ENCODE data around the gene RCSD1.
A peak's percentile ranks its signal among the peaks of the same experiment; 100 is the strongest.
"Not testable (repeated sequence)": the region's sequence is repeated elsewhere in the genome, so short reads cannot be mapped to it uniquely, and the experiment has no call there.

The RCSD1 gene

DNA sequence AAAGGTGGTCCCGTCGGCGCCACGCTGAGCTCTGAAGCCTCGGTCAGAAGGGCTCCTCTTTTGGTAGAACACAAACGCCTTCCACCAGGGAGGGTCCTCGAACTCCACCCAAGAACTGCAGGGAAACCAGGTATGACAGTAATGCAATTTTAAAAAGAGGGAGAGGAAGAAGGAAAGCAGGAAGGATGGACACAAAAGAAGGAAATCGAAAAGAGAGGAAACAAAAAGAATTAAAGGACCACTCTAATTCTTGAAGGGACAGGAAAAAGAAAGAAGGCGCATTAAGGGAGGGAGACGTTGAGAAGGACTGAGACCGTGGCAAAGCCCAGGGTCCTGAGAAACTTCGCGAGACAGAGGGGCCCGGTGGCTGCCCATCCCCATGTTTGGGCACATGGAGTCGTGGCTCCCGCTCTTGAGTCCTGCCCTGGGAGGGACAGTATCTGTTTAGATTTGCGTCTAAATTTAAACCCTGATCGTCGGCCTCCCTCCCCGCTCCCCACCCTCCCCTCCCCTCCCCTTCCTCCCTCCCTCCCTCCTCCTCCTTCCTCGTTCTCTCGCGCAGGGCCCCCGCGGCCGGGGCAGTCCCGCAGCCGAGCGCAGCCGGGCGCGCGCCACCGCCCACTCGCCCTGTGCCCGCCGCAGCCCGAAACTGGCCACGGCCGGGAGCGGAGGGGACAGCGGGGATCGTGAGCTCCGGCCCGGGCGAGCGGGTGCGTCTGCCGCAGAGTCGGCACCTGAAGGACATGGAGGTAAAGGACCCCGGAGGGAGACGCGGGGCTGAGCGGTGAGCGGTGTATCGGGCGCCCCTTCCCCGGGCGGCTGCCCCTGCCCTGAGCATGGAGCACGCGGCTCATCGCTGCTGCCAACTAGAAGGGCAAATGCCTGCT, at the start of gene RCSD1:
Gene RCSD1, plus strand, starts transcription at position 552 of the 887 bp plus-strand sequence. Its CDS starts 192 bp downstream, at position 744.
- DNase-seq = peak; percentile 83

DNA sequence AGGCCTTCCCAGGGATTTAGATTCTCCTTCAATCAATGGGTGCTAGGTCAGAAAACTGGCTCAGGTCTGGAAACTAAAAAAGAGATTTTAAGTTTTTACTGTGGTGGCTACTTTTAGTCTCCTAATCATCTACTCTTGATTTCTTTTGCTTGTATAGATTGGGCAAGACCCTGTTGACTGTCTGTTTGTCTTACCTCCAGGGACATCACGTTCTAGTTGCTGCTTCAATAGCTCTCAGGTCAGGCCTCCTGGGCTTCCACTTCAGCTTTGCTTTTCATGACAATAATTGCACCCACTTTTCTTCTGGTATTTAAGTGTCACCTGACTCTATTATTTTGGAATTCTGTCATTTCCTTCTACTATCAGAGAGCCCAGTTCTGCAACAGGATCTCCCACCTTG, 48.0 kb upstream of the RCSD1 start:
- DNase-seq = no peak

DNA sequence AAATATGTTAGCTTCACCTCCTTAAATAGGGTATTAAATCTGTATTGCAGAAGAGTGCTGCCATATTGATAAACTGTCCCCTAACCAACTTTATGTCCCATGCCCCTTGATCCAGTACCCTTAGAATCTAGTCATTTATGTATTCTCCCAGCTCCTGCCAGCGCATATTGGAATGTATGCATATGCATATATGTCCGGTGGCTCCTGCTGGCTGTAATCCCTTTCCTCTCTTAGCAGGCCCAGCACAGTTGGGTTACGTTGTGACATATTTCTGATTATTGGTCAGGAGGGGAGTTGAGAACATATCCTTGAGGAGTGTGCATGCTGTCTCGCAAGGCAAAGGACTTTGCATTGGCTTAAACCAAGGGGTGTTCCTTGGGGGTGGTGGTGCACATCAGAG, 47.3 kb upstream of the RCSD1 start:
- no peak for DNase-seq

GRCh38 chr1:167584581-167584980, 45.5 kb upstream of the RCSD1 start:
- DNase-seq = no peak

GRCh38 chr1:167587342-167587741, 42.7 kb upstream of the RCSD1 start:
- DNase-seq = no peak

DNA sequence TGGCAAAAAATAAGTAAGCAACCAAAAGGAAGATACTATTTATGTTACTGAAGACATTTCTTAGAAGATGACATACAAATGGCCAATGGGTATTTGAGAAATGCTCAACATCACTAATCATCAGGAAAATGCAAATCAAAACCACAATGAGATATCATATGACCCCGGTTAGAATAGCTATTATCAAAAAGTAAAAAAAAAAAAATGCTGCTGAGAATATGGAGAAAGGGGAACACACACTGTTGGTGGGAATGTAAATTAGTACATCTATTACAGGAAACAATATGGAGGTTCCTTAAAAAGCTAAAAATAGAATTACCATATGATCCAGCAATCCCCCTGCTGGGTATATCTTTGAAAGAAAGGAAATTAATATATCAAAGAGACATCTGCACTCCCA, 42.2 kb upstream of the RCSD1 start:
- peak; percentile 63 for DNase-seq

DNA sequence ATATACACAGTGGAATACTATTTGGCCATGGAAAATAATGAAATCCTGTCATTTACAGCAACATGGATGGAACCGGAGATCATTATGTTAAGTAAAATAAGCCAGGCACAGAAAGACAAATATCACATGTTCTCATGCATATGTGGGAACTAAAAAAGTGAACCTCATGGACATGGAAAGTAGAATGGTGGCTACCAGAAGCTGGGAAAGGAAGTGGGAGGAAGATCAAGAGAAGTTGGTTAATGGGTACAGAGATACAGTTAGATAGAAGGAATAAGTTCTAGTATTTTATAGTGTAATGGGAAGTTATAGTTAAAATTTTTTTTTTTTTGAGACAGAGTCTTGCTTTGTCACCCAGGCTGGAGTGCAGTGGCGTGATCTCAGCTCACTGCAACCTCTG, 41.7 kb upstream of the RCSD1 start:
- DNase-seq = peak; percentile 31

- no peak for DNase-seq
Observed at GRCh38 chr1:167592475-167592874, 37.6 kb upstream of the RCSD1 start.

- DNase-seq = no peak
Observed at GRCh38 chr1:167593860-167594259, 36.2 kb upstream of the RCSD1 start.

GRCh38 chr1:167594822-167595221, 35.2 kb upstream of the RCSD1 start:
- DNase-seq = no peak

GRCh38 chr1:167599957-167600581, 30.0 kb upstream of the RCSD1 start:
- peak; percentile 87 for DNase-seq

DNA sequence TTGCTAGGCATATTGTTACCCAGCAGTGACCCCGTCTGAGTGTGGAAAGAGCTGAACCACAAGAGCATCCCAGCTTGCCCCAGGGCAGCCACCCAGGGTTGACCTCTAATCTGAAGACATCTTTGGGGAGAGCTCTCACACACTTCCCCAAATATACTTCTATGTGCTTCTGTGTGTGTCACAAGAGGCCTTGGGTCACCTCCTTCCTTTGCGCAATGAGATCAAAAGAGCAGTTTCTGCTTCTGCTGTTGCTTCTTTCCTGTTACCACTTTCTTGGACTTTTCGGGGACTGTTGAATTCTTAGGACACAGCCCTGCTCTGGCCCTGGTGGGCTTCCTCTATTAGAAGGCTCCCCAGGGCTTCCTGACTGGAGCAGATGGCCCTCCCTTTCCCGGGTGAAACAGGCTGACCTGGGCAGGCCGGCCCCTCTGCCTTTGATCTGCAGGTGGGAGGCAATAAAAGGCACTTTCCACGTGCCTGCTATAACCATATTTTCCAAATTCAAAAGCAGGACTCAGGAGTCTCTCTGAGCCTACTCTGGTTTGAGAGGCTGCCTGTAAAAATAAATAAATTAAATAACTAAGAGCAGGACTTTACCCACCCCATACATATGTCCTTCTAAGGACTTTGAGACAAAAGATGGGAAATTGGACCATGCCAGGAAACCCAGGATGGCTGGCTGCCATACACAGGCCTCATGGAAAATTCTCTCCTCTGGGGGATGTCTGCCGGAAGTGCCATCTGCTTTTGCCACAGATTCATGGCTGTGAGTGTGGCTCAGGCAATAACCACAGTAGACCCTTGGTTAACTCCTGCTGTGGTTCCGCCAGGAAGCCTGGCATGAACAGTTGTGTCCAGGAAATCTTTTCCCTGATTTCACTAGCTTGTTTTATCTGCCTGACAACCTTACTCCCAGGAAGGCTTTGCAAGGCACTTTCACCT, 28.3 kb upstream of the RCSD1 start:
- DNase-seq = peak; percentile 96

DNA sequence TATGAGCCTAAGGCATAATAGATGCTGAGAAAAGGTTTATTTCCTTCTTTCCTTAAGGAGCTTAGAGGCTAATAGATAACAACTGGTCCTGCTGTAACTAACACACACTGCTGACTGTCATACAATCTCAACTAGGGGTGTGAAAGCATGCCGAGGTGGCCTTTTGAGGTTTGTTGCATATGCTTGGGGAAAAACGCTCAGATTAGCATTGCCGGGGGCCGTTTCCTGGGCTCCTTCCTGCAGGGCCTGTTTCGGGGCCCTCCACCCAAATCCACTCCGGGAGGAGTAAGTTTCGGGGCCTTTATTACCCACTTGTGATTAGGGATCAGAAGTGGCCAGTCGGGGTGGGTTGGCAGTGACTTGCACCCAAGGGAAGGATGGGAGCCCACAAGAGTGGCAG, 27.2 kb upstream of the RCSD1 start:
- peak; percentile 20 for DNase-seq

DNA sequence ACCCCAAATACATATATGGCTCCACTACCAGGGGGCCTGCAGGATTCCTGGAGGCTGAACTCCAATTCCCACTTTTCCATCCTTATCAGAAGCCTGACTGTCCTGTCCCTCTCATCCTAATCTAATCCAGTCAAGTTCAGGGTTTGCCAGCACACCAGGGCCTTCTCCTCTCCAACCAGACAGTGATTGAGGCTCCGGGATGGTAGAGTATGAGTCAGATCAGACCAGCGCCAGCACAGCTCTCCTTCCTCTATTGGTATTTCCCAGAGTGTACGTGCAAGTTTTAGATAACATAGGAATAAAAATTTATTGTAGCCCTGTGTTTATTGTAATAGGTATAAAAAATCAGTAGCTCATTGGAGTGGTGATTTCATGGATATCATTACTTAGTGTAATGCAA, 24.5 kb upstream of the RCSD1 start:
- DNase-seq = peak; percentile 76

GRCh38 chr1:167611983-167612382, 18.0 kb upstream of the RCSD1 start:
- DNase-seq = no peak

DNA sequence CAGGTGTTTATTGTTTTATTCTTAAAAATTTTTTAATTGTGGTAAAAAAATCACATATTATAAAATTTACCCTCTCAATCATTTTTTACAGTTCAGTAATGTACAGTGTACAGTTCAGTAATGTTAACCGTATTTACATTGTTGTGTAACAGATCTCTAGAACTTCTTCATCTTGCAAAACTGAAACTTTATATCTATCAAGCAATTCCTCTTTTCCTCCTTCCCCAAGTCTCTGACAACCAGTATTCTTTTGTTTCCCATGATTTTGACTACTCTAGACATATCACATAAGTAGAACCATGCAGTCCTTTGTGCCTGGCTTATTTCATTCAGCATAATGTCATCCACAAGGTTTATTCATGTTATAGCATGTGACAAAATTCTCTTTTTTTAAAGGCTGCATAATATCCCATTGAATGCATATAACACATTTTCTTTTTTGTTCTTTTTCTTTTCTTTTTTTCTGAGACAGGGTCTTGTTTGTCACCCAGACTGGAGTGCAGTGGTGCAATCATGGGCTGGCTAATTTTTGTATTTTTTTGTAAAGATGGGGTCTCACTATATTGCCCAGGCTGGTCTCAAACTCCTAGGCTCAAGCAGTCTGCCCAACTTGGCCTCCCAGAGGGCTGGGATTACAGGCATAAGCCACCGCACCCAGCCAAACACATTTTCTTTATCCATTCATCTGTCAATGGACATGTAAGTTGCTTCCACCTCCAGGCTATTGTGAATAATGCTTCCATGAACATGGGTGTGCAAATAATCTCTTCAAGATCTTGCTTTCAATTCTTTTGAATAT, 17.2 kb upstream of the RCSD1 start:
- DNase-seq = peak; percentile 87

- DNase-seq = not testable (repeated sequence)
Observed at GRCh38 chr1:167613984-167614383, 16.0 kb upstream of the RCSD1 start.

DNA sequence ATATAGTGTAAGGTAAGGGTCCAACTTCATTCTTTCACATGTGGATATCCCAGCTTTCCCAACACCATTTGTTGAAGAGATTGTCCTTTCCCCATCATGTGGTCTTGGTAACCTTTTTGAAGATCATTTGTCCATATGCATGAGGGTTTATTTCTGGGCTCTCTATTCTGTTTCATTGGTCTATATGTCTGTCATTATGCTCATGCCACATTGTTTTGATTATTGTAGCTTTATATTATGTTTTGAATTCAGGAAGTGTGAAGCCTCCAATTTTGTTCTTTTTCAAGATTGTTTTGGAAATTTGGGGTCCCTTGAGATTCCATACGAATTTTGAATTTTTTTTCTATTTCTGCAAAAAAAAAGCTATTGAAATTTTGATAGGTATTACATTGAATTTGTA, 15.2 kb upstream of the RCSD1 start:
- DNase-seq = no peak

- DNase-seq = no peak
Observed at GRCh38 chr1:167616521-167616920, 13.5 kb upstream of the RCSD1 start.

DNA sequence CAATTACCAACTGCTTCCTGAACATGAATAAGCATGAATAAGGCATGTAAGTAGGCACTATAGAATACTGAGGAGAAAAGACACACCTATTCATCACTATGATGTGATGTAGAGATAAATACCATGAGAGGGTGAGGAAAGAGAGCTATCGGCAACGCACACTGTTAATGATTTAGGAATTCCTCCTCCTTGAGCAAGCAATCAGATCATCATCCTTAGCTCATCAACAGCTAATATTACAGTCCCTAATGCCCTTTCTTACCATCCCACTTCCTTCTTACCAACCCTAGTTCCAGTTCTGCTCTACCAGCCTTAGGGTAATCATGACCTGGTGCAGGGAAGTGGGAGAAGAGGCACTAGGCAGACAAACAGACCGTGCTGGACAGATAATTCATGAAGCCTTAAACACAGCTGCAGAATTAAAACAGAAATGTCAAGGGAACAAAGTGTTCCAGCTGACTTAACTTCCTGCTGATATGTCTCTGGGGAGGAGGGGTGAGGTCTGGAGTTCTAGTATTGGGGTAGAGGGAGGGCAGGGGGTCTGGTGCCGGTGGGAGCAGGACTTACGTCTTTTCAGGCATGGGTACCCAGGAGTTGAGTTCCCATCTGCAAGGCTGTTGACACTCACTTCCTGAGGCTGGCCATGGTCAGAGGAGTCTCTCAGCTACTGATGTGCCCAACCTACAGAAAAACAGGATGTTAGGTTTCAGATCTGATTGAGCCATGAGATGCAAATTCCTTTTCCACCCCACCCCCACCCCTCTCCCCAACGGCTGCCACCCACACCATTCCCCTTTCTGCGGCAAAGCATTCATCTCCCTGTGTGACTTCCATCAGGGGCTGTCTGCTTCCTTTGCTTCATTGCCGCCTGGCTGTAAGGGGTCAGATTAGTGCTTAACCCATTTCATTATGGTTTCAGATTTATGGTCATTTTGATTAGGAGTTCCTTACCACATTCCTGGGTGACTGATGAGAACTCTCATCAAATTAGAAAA, 12.6 kb upstream of the RCSD1 start:
- peak; percentile 90 for DNase-seq

DNA sequence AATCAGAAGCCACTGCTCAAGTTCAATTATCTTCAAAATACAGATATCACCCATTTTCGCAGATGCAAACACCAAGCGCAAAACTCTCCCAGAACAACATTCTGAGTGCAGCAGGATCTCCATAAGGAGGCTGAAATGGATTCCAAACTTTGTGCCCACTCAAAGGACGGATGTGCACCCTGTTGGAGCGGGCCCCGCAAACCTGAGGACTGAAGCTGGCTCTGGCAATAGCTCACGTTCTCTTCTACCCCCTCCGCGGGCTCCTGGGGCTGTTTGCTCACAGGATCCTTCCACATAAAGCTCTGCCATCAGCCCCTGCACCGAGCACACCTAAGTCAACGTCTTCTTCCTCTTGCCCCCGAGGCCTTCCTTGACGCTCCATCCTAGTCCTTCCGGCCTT, 11.7 kb upstream of the RCSD1 start:
- no peak for DNase-seq

All from suppressor macrophage treated with lipopolysaccharide for 4 hours (primary cell).